Loucy (cell line): ENCODE results near the gene PITPNC1.

Experiments used
- H2AFZ ChIP-seq: fragments of 200-600 bp; sonication (generic); 2 replicates; pipeline ENCODE4 v1.6.0; 2016; ENCODE audit warnings: antibody characterized with exemption, mild to moderate bottlenecking, low read length, moderate library complexity
- H3F3A ChIP-seq: fragments of 200-600 bp; 2 replicates; pipeline ENCODE4 v1.6.0; 2016; ENCODE audit warnings: antibody characterized with exemption, low read depth, mild to moderate bottlenecking
- H3K27me3 ChIP-seq: fragments of 200-600 bp; sonication (generic); 2 replicates; pipeline ENCODE4 v1.6.1; 2014; ENCODE audit warnings: low read length, mild to moderate bottlenecking; ENCODE audit not compliant: insufficient read depth, poor library complexity, severe bottlenecking
- H3K36me3 ChIP-seq: fragments of 200-600 bp; sonication (generic); 2 replicates; pipeline ENCODE4 v1.6.1; 2016; ENCODE audit warnings: low read length; ENCODE audit not compliant: insufficient read depth
- H3K4me1 ChIP-seq: fragments of 200-600 bp; sonication (generic); 2 replicates; pipeline ENCODE4 v1.5.1; 2014; ENCODE audit warnings: low read length, mild to moderate bottlenecking; ENCODE audit not compliant: insufficient read depth, poor library complexity, severe bottlenecking
- H3K4me2 ChIP-seq: fragments of 200-600 bp; sonication (generic); 2 replicates; pipeline ENCODE4 v1.6.0; 2014; ENCODE audit warnings: antibody characterized with exemption, low read length, low read depth, mild to moderate bottlenecking; ENCODE audit not compliant: poor library complexity, severe bottlenecking
- H3K4me3 ChIP-seq: fragments of 200-600 bp; sonication (generic); 2 replicates; pipeline ENCODE4 v1.5.1; 2014; ENCODE audit warnings: low read length, mild to moderate bottlenecking, mixed read lengths; ENCODE audit not compliant: poor library complexity, severe bottlenecking
- H3K79me2 ChIP-seq: fragments of 200-600 bp; sonication (generic); 2 replicates; pipeline ENCODE4 v1.6.1; 2014; ENCODE audit warnings: low read length; ENCODE audit not compliant: insufficient read depth
- H3K9ac ChIP-seq: fragments of 200-600 bp; sonication (generic); 2 replicates; pipeline ENCODE4 v1.6.0; 2014; ENCODE audit warnings: mild to moderate bottlenecking, low read depth, low read length, moderate library complexity; ENCODE audit not compliant: poor library complexity, severe bottlenecking
- H3K9me2 ChIP-seq: fragments of 200-600 bp; sonication (generic); replicated peaks from 2 replicates; pipeline ENCODE4 v1.6.1; 2016; ENCODE audit warnings: low read depth, low read length, mixed read lengths
- H3K9me3 ChIP-seq: fragments of 200-600 bp; sonication (generic); 2 replicates; pipeline ENCODE4 v1.6.1; 2014; ENCODE audit warnings: mild to moderate bottlenecking, antibody characterized with exemption, low read length, low read depth; ENCODE audit not compliant: insufficient read depth
- H4K20me1 ChIP-seq: fragments of 200-600 bp; sonication (generic); 2 replicates; pipeline ENCODE4 v1.6.0; 2014; ENCODE audit warnings: antibody characterized with exemption, low read length, mild to moderate bottlenecking; ENCODE audit not compliant: insufficient read depth, poor library complexity, severe bottlenecking
- CTCF ChIP-seq: fragments of 200-600 bp; sonication (generic); conservative IDR thresholded peaks from 2 replicates; pipeline ENCODE4 v1.5.1; 2014; ENCODE audit warnings: mild to moderate bottlenecking, antibody characterized with exemption, low read length
- EZH2phosphoT487 ChIP-seq: fragments of 200-600 bp; IDR thresholded peaks from 2 replicates; pipeline ENCODE4 v1.6.1; 2018; ENCODE audit warnings: antibody characterized with exemption, mild to moderate bottlenecking, moderate library complexity, borderline replicate concordance

Gene PITPNC1

GRCh38 chr17:67388986-67389385 lies 11.9 kb downstream of the PITPNC1 start:
- H3K4me3 ChIP-seq = no peak overlapping the region
- TF ChIP-seq CTCF = no peak
- TF ChIP-seq EZH2phosphoT487 = no peak
- 0 out of 2 replicates have a peak, but pooled peaks cover 3% of the 10 kb centered on the region for H3F3A ChIP-seq
- H3K9ac ChIP-seq = no peak overlapping the region
- no peaks in the 10 kb centered on the region for H3K36me3 ChIP-seq
- no peak overlapping the region for H3K4me2 ChIP-seq
- no peak overlapping the region for H2AFZ ChIP-seq
- peaks cover 13% of the 10 kb centered on the region for H3K4me1 ChIP-seq
- H3K79me2 ChIP-seq = 0 out of 2 replicates have a peak, but pooled peaks cover 5% of the 10 kb centered on the region
- no peaks in the 10 kb centered on the region for H3K9me3 ChIP-seq
- H3K9me2 ChIP-seq = no peaks in the 10 kb centered on the region
- no peaks in the 10 kb centered on the region for H3K27me3 ChIP-seq
- no peaks in the 10 kb centered on the region for H4K20me1 ChIP-seq

- Histone ChIP-seq H3K79me2 (0 out of 2 replicates have a peak, but pooled peaks cover 5% of the 10 kb centered on the region), H4K20me1 (no peaks in the 10 kb centered on the region), H3K36me3 (no peaks in the 10 kb centered on the region), H3K9me2 (no peaks in the 10 kb centered on the region), H3K4me1 (peaks cover 13% of the 10 kb centered on the region), H3F3A (0 out of 2 replicates have a peak, but pooled peaks cover 3% of the 10 kb centered on the region), H3K9ac (peak overlapping the region; percentile 13), H3K4me3 (peak overlapping the region; percentile 44), H3K27me3 (no peaks in the 10 kb centered on the region), H2AFZ (no peak overlapping the region), H3K9me3 (no peaks in the 10 kb centered on the region), H3K4me2 (peak overlapping the region; percentile 63)
- TF ChIP-seq CTCF = no peak
These were observed 13.0 kb downstream of the PITPNC1 start for GRCh38 chr17:67390006-67390645.

- peak overlapping the region; percentile 71; the same call in 1 of the 2 replicates for H2AFZ ChIP-seq
These were observed 13.7 kb downstream of the PITPNC1 start for GRCh38 chr17:67390646-67391361.

More at GRCh38 chr17:67390646-67391361, 13.7 kb downstream of the PITPNC1 start:
- TF ChIP-seq CTCF = no peak
- no peak for TF ChIP-seq EZH2phosphoT487
- H3K4me2 ChIP-seq = peak overlapping the region; percentile 63
- no peaks in the 10 kb centered on the region for H4K20me1 ChIP-seq
- peak overlapping the region; percentile 55 for H3K9ac ChIP-seq
- no peaks in the 10 kb centered on the region for H3K36me3 ChIP-seq
- H3K9me3 ChIP-seq = no peaks in the 10 kb centered on the region
- H3K27me3 ChIP-seq = no peaks in the 10 kb centered on the region
- peak overlapping the region; percentile 44 for H3K4me3 ChIP-seq
- H3K4me1 ChIP-seq = peaks cover 13% of the 10 kb centered on the region
- H3F3A ChIP-seq = 0 out of 2 replicates have a peak, but pooled peaks cover 3% of the 10 kb centered on the region
- 0 out of 2 replicates have a peak, but pooled peaks cover 5% of the 10 kb centered on the region for H3K79me2 ChIP-seq
- H3K9me2 ChIP-seq = no peaks in the 10 kb centered on the region
